IPS-18c (cell line): ENCODE data around the gene ZNF200.
"Not testable (repeated sequence)": the region's sequence is repeated elsewhere in the genome, so short reads cannot be mapped to it uniquely, and the experiment has no call there.

Experiments used
- H3K4me3 ChIP-seq: 2 replicates; pipeline ENCODE4 v1.7.0; 2013; ENCODE audit warnings: low read depth, mild to moderate bottlenecking, low read length, moderate library complexity; ENCODE audit not compliant: insufficient read depth
- H3K9me3 ChIP-seq: one replicate; pipeline ENCODE4 v1.6.1; 2013; ENCODE audit warnings: mild to moderate bottlenecking, low read length, moderate library complexity; ENCODE audit not compliant: control insufficient read depth, insufficient read depth

ZNF200 gene

GRCh38 chr16:3188925-3189825 lies 45.8 kb downstream of the ZNF200 start:
- Histone ChIP-seq H3K9me3 (no peaks in the 10 kb centered on the region), H3K4me3 (peak overlapping the region; percentile 84)

GRCh38 chr16:3188675-3188924 lies 46.4 kb downstream of the ZNF200 start:
- peak overlapping the region; percentile 84 for H3K4me3 ChIP-seq
- H3K9me3 ChIP-seq, result no peaks in the 10 kb centered on the region

GRCh38 chr16:3187798-3188674 lies 46.9 kb downstream of the ZNF200 start, which contains the start of gene OR1F1:
TSS of gene OR1F1 (plus strand) at chr16:3188204.
- Histone ChIP-seq H3K4me3 (peak within 1 kb of the TSS; percentile 84), H3K9me3 (no peaks in the 10 kb centered on the region)

- Histone ChIP-seq H3K9me3 (no peaks in the 10 kb centered on the region), H3K4me3 (no peak overlapping the region)
Measured at GRCh38 chr16:3186946-3187690, 47.8 kb downstream of the ZNF200 start.

GRCh38 chr16:3183445-3184139 lies 51.4 kb downstream of the ZNF200 start:
- Histone ChIP-seq H3K9me3 (no peaks in the 10 kb centered on the region), H3K4me3 (peak overlapping the region; percentile 77)

GRCh38 chr16:3182608-3183444 lies 52.1 kb downstream of the ZNF200 start:
- Histone ChIP-seq H3K9me3 (no peaks in the 10 kb centered on the region), H3K4me3 (peak overlapping the region; percentile 77)

- peak overlapping the region; percentile 77; the same call in 1 of the 2 replicates for H3K4me3 ChIP-seq
- not testable (repeated sequence) for H3K9me3 ChIP-seq
Measured at GRCh38 chr16:3182293-3182607, 52.7 kb downstream of the ZNF200 start.

GRCh38 chr16:3180445-3180878 lies 54.5 kb downstream of the ZNF200 start:
- Histone ChIP-seq H3K4me3 (peak overlapping the region; percentile 57), H3K9me3 (no peaks in the 10 kb centered on the region)

- Histone ChIP-seq H3K9me3 (no peaks in the 10 kb centered on the region), H3K4me3 (no peak overlapping the region)
Measured at GRCh38 chr16:3179651-3180050, 55.3 kb downstream of the ZNF200 start.

- peak overlapping the region; percentile 42 for H3K4me3 ChIP-seq
Measured at GRCh38 chr16:3175157-3176093, 59.5 kb downstream of the ZNF200 start.

GRCh38 chr16:3174618-3175148 lies 60.3 kb downstream of the ZNF200 start:
- Histone ChIP-seq H3K4me3 (peak overlapping the region; percentile 42), H3K9me3 (no peaks in the 10 kb centered on the region)

More at GRCh38 chr16:3175157-3176093, 59.5 kb downstream of the ZNF200 start:
- H3K9me3 ChIP-seq, result no peaks in the 10 kb centered on the region

GRCh38 chr16:3173892-3174617 lies 60.9 kb downstream of the ZNF200 start:
- peak overlapping the region; percentile 38; the same call in 1 of the 2 replicates for H3K4me3 ChIP-seq
- H3K9me3 ChIP-seq, result no peaks in the 10 kb centered on the region
